Lower leg skin (tissue), 3 donors: ENCODE measurements around the gene TNFSF10.

Experiments
- CTCF ChIP-seq, 3 donors: fragments of 450-650 bp; IDR thresholded peaks; one replicate each; pipeline ENCODE4 v1.5.1; 2016; ENCODE audit warnings: antibody characterized with exemption in 3 of 3, mild to moderate bottlenecking in 3 of 3, moderate library complexity in 2 of 3
- POLR2A ChIP-seq, 2 donors: fragments of 450-650 bp; IDR thresholded peaks; one replicate each; pipeline ENCODE4 v1.6.1; 2016 to 2017; ENCODE audit warnings: antibody characterized with exemption in 2 of 2, mild to moderate bottlenecking in 1 of 2, moderate library complexity in 1 of 2

- TF ChIP-seq CTCF (IDR thresholded peaks at IDR 0.05) (no peak), POLR2A (IDR thresholded peaks at IDR 0.05) (no peak)
Measured at GRCh38 chr3:172525116-172525613, 1.9 kb upstream of the TNFSF10 start.
